GM18861 (cell line): ENCODE data around the gene PPM1E.
"Not testable (repeated sequence)": the region's sequence is repeated elsewhere in the genome, so short reads cannot be mapped to it uniquely, and the experiment has no call there.

Experiments used
- ATAC-seq: cut with Tn5 transposase; IDR thresholded peaks from one replicate; pipeline ENCODE4 v1.9.1; 2021; ENCODE audit not compliant: unreplicated experiment

The PPM1E gene

DNA sequence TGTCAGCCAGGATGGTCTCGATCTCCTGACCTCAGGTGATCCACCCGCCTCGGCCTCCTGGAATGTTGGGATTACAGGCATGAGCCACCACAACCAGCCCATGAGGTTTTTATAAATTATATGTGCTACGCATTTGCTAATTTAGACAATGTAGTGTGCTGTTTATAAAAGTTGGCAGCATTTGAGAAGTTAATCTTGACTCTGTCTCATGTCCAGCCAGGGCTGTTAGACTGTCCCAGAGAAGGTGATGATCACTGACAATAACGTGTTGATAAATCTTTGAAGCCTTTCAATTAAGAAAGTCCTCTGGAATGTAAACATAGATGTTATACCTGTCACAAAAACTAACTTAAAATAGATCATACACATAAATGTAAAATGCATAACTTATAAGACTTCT lies 82.0 kb downstream of the PPM1E start:
- ATAC-seq: no peak

DNA sequence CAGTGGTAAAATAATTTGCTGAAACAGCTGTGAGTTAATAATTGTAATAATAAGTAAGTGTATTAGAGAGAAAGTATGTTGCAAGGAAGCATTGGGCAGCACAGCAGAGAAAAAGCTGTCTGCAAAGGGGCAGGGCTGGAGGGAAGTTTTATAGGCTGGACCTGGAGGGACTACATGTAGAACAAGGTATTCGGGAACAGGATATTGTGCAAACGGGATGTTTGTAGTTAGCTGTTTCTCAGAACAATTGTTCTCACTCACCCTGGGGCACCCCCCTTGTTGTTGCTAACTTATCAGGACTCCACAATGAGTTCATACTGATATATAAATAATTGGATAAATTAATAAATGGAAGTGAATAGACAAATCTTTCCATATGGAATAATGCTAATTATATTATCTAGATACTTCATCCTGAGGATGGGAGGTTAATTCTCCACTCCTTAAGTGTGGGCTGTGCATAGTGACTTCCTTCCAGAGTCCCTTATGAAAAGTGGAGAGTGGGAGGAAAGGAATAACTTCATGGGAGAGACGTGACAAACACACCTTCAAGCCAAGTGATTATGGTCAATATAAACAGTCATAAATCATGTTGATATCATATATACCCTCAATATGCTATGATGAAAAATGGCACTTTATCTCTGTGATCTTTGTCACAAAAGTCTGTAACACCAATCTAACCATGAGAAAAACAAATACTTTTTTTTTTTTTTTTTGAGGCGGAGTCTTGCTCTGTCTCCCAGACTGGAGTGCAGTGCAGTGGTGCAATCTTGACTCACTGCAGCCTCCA lies 85.4 kb downstream of the PPM1E start:
- no peak for ATAC-seq

DNA sequence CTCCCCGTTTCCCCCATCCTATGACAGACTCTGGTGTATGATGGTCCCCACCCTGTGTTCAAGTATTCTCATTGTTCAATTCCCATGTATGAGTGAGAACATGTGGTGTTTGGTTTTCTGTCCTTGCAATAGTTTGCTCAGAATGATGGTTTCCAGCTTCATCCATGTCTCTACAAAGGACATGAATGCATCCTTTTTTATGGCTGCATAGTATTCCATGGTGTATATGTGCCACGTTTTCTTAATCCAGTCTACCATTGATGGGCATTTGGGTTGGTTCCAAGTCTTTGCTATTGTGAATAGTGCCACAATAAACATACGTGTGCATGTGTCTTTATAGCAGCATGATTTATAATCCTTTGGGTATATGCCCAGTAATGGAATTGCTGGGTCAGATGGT lies 90.8 kb downstream of the PPM1E start:
- not testable (repeated sequence) for ATAC-seq

DNA sequence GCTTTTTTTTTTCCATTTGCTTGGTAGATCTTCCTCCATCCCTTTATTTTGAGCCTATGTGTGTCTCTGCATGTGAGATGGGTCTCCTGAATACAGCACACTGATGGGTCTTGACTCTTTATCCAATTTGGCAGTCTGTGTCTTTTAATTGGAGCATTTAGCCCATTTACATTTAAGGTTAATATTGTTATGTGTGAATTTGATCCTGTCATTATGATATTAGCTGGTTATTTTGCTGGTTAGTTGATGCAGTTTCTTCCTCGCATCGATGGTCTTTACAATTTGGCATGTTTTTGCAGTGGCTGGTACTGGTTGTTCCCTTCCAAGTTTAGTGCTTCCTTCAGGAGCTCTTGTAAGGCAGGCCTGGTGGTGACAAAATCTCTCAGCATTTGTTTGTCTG lies 94.5 kb downstream of the PPM1E start:
- not testable (repeated sequence) for ATAC-seq

GRCh38 chr17:58865301-58865700 lies 109.6 kb downstream of the PPM1E start:
- ATAC-seq: no peak

DNA sequence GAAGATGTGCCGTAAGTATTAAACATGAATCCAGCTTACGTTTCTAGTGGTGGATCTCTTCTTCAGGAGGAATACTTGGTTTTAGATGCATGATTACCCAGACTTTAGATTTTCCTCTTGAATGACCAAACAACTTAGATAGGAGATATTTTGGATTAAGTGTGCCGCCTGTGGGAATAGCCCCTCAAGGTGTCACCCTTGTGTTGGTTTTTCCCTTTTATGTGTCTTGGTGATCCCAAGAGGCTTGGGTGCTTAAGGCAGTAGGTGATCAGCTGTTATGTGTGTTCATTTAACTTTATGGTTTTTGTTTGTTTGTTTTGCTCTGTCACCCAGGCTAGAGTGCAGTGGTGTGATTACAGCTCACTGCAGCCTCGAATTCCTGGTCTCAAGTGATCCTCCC lies 115.1 kb downstream of the PPM1E start:
- ATAC-seq: no peak

GRCh38 chr17:58873926-58874325 lies 118.3 kb downstream of the PPM1E start:
- ATAC-seq: no peak

DNA sequence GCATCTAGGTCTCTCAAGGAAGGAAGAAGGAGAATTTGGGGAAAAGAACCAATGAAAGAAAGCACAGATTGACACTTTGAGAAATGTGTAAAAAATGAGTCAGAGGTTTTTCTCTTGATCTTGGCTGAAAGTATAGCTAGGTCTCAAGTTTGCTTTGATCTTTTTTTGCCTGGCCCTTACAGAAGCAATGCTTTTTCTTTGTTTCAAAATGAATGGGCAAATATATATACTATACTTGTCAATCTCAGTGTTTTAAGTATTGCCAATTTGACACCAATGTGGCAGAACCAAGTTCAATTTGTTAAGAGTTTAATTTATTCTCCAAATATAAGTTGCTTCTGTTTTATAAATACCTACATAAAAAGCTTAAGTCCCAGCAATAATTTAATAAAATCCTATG lies 119.6 kb downstream of the PPM1E start:
- no peak for ATAC-seq

DNA sequence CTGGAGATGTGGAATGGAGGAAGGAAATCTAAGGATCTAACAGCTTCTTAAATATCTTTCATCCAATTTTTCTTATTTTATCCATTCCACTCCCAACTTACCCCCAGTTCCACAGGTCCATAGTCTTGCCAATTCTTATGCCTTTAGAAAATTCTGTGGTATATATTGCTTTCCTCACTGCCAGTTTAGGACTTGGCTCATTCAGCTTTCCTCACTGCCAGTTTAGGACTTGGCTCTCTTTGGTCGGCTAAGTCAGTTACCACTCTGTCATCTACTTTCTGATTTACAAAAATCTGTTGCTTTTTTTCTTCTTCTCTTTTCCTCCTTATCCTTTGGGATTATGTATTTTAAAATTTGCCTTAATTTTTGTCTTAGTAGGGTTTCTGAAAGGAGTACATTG lies 128.5 kb downstream of the PPM1E start:
- ATAC-seq: no peak

DNA sequence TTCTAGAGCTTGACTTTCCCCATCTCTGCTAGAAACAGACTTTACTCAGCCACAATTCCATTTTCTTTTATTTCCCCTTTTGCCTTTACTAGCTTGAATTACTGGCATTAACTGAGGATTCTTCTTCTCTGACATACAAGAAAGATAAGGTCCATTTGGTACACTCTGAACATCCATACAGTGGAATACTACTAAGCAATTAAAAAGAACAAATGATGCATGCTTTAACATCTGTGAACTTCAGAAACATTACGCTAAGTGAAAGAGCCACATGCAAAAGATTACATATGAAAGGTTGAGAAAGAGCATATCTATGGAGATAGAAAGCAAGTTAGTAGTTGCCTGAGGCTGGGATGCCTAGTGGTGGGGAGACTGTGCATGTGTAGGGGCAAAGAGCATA lies 130.9 kb downstream of the PPM1E start:
- no peak for ATAC-seq

DNA sequence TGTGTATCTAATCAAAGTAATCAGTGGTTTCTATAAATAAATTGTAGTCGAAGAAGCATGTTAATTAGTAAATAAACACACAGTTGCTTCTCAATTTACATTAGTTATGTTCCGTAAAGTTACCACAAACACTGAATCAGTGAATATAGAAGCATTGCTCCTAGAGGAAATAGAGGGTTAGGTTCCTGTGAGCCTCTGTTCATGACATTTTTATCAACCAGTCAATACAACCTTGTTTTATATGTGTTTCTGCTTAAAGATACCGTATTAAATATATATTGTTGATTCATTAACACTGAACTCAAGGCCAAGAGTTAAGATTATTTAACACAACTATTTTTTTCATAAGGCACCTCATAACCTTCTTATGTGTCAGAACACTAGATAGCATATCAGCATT lies 134.3 kb downstream of the PPM1E start:
- ATAC-seq: no peak

- no peak for ATAC-seq
These were observed 143.5 kb downstream of the PPM1E start for GRCh38 chr17:58899191-58899590.

DNA sequence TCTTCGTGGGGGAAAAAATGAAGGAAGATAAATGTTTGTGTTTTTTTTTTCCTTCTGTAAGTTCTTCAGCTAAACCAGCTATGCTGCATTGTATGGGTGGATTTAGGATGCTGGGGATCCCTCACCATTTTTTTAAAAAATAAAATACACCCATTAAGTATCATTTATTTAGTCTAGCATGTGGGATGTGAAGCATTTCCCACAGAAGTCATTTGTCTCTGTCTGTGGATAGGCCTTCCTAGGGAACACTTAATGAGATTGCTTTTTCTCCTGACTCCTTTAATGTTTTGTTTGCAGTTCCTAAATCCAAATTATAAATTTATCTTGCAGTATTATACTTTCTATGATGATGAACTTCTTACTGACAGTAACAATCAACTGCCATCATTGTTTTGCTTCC lies 146.7 kb downstream of the PPM1E start:
- ATAC-seq: no peak

DNA sequence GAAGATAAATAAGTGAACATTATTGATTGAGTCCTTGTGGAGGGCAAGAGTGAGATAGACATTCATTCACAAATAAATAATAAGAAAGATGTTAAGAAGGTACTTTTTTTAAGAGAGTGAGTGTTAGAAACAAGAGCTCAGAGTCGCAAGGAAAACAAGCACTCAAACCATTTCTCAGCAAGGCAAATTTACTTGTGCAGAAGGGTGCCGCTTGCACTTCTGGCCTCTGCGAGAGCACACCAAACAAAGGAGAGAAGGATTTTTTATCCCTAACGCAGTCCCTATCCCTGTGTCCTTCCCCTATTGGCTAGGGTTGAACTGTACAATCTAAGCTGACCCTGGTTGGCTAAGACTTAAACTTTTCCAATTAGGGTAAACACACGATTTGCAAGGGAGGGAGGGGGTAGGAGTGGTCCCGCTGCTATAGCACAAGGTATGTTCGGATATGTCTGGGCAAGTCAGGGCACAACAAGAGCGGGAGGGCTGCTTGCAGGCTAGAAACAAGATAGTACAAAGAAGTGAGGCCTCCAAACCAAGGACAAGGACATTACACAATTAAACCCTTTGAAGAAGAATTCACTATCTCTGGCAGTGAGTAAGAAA lies 156.2 kb downstream of the PPM1E start:
- no peak for ATAC-seq

DNA sequence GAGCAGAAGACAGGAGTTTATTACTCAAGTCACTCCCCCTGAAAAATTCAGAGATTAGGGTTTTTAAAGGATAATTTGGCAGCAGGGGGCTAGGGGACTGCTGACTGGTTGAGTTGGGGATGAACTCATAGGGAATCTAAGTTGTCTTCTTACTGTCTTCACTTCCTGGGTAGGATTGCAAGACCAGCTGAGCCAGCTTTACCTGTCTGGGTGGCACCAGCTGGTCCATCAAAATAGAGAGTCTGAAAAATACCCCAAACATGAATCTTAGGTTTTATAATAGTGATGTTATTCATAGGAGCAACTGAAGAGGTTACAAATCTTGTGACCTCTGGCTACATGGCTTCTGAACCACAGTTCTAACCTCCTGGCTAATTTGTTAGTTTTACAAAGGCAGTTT lies 157.9 kb downstream of the PPM1E start:
- ATAC-seq: no peak

DNA sequence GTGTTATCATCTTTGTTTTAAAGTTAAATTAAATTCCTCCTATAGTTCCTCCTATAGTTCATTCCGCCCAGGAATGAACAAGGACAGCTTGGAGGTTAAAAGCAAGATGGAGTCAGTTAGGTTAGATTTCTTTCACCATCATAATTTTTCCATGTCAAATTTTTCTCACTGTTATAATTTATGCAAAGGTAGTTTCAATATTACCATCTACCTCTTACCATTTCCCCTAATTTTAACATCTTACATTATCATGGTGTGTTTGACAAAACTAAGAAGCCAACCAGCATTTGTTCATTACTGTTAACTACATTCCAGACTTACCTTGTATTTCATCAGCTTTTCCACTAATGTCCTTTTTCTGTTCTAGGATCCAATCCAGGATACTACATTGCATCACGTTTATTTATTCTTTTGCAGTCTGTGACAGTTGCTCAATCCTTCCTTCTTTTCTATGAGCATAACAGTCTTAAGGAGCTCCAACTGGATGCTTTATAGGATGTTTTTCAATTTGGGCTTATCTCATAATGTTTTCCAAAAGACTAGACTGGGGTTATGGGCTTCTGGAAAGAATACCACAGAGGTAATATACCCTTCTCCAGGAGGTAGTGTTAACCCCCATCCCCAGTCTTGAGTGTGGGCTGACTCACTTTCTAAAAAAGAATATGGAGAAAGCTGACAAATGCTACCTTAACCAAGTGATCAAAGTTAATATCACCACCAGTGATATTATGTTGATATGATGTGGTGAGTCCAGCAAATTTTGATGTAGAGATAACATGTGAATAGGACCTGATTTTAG lies 158.5 kb downstream of the PPM1E start:
- no peak for ATAC-seq

GRCh38 chr17:58917228-58917627 lies 161.6 kb downstream of the PPM1E start:
- ATAC-seq: no peak

DNA sequence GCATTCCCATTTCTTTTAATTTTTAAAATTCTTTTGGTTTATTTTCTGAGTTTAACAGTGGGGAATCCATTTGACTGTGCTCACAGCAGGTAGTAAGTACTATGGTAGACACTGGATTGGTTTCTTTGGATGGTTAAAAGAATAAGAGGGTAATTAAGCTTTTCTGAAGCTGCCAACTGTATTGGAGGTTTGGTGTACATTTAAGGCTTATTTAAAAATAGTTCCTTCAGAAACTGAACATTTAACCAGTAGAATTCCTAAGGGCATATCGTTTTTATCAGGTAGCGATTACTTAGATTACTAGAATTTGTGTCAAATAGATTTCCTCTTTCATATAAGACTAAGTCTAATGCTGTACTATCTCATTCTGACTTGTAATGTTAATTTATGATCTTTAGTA lies 162.4 kb downstream of the PPM1E start:
- ATAC-seq: no peak

GRCh38 chr17:58918884-58919283 lies 163.2 kb downstream of the PPM1E start:
- no peak for ATAC-seq

- no peak for ATAC-seq
These were observed 165.1 kb downstream of the PPM1E start for GRCh38 chr17:58920773-58921172.

- ATAC-seq: no peak
These were observed 177.3 kb downstream of the PPM1E start for GRCh38 chr17:58932956-58933355.

DNA sequence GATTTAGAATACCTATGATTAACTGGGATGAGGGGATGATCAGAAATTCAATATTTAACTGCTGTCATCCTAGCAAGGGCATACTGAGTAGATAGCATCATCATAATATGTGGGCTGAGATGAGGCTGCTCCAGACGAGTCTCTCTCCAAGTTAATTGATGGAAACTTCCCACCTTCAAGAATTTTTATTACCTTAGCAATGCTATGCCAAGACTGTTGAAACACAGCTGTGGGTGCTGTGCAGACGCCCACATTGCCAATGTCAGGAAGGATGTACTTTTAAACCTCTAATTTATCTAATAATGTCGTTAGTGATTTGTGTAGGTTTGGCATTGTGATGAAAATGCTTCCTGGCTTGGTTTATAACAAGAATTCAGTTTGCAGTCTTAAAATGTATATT lies 180.6 kb downstream of the PPM1E start:
- no peak for ATAC-seq
